ENCODE results near the gene HOXB5. TPM values are rescaled to one million over a fixed set of nuclear protein-coding genes. Genes with fewer than 3 reads are reported as not detected.

Gene HOXB5
- polyA plus RNA-seq, 1 donor: 0.48 TPM

- DNase-seq: no peak
Measured at GRCh38 chr17:48628649-48629410, 35.3 kb upstream of the HOXB5 start.

DNA sequence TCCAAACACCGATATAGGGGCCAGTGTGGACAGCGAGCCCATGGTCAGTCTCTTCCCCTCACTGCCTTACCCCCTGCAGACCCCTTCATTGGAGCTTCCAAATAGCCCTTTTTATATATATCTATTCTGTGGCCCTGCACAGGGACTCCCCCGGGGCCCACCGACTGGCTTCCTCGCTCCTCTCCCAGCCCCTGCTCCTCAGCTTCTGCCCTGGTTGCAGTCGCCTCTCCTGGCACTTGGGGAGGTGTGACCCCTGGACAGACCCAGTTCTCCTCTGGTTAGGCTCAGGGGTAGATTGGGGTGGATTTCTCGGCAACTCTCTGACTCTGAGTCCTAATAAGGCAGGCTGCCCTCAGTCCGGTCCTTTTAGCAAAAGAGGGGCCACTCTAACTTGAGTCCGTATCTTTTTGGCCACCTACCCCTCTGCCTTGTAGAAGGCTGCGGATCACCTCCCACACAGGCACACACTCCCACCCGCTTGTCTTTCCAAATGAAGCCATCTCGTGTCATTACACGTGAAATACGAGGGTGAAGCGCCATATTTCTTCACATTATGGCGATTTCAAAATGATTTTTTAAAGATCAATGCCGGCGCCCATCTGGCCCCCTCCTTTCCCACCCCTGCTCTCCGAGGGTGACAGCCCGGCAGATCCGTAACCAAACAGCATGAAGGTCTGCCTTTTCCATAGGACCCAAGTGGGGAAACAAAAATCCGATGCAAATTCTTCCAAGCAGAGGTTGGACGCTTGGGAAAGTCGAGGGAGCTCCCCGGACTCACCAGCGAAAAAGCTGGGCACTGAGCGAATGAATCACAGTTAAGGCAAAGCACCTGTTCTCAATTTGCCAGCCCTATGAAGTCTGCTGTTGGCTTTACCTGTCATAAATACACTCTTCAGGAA lies 34.3 kb upstream of the HOXB5 start:
- DNase-seq: no peak

DNA sequence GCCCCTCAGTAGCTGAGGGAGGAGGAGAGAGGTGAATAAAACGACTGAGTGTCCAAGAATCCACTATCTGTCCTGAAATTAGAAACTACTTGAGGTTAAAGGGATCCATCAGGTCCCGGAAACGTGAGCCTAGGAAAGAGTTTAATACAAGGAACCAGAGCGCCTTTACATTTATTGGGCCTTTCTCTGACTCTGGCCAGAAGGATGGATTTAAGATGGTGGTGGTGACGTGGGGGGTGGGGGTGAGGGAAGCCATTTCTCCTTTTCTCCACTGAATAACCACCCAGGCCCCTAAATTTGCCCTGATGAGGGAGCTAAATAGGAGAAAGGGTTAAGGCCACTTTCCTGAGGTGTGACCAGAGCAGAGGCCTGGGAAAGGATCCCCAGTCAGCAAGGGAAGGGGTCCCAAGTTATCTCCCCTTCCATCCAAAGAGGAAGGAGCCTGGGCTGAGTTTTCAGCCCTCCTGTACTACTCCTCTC lies 33.6 kb upstream of the HOXB5 start:
- DNase-seq: no peak

GRCh38 chr17:48626245-48627117 lies 32.9 kb upstream of the HOXB5 start, which contains the start of gene HOXB9:
Gene HOXB9, minus strand, starts transcription at chr17:48626358. Its CDS starts 89 bp downstream, at chr17:48626269.
- no peak for DNase-seq

DNA sequence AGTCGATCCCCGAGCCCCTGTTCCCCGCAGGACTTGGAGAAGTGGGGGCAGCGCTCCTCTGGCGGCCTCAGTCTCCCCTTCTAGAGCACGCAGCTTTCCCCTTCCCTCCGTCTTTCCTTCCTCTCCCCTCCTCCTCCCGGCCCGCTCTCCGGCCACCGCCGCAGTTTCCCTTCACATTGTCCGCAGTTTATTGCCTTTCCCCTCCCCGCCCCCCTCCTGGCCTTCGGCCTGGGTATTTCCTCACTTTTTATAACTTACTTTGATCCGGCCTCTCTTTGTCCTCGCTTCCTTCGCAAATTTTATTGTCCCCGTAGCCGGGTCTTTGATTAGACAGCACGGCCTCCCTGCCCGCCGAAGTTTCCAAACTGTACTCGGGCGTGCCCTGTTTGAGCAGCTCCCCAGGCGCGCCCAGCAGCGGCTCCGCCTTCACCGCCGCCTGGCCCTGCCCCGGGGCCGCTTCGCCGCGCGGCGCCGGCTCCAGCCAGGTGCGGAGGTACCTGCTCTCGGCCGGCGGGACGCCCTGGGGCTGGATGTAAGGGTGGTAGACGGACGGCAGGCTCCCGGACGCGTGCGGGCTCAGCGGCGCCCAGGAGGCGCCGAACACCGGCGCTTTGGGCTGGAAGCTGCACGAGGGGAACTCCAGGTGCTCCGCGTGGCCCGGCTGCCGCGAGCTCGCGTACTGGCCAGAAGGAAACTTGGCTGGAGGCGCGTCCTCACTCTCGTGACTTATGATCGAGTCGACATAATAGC lies 32.1 kb upstream of the HOXB5 start:
- DNase-seq: no peak

DNA sequence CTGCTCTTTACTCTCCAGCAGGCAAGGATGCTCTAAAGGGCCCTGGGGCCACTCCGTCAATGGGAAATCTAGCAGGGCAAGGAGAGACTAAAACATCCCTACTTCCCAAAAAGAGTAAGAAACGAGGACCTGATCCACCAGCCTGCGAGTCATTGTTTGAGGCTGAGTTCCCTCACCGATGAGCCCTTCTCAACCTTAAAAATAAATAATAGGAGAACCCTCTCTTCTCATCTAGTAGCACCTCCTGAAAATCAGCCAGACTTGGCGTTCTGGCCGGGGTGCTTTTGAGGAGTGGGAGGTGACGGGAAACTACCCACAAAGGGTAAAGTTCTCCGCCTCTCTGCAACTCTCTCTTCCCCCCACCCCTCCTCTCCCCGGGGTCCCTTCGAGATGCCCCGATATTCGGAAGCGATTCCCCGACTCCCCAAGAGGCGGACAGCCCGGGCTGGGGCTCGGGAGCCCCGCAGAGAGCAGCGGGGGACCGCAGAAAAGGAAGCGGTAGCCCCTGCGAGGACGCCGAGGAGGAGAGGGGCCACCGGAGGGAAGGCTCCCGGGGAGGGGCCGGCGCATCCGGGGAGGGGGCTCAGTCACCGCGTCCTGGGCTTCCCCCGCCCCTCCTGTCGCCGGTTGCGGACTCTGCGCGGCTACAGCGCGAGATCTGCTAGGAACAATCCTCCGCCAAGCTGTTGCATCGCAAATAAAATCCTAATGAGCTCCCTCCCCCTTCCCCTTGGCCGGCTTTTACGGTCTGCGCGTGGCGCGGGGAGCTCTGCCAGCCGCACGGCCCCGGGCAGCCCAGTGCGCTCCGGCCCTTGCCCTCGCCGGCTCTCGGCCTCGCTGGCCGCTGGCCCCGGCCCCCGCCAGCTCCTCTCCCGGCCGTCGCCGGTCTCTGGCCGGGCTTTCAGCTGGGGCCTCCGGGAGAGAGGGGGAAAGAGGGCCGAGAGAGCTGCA lies 31.2 kb upstream of the HOXB5 start:
- DNase-seq: no peak

GRCh38 chr17:48624118-48624517 lies 30.5 kb upstream of the HOXB5 start:
- no peak for DNase-seq

- DNase-seq: no peak
Measured at GRCh38 chr17:48623583-48623982, 30.0 kb upstream of the HOXB5 start.

DNA sequence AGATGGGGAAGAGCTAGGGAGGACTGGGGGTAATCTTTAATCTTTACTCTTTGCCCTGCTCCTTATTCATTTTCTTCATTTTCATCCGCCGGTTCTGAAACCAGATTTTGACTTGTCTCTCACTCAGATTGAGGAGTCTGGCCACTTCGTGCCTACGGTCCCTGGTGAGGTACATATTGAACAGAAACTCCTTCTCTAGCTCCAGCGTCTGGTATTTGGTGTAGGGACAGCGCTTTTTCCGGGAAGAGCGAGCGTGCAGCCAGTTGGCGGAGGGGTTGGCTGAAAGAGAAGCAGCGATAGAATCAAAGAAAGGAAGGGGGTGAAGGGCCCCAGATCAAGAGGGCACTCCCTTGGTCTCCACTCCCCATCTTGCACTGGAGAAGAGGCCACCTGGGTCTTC lies 29.3 kb upstream of the HOXB5 start:
- DNase-seq: no peak

GRCh38 chr17:48621410-48622392 lies 28.1 kb upstream of the HOXB5 start:
- DNase-seq: no peak

DNA sequence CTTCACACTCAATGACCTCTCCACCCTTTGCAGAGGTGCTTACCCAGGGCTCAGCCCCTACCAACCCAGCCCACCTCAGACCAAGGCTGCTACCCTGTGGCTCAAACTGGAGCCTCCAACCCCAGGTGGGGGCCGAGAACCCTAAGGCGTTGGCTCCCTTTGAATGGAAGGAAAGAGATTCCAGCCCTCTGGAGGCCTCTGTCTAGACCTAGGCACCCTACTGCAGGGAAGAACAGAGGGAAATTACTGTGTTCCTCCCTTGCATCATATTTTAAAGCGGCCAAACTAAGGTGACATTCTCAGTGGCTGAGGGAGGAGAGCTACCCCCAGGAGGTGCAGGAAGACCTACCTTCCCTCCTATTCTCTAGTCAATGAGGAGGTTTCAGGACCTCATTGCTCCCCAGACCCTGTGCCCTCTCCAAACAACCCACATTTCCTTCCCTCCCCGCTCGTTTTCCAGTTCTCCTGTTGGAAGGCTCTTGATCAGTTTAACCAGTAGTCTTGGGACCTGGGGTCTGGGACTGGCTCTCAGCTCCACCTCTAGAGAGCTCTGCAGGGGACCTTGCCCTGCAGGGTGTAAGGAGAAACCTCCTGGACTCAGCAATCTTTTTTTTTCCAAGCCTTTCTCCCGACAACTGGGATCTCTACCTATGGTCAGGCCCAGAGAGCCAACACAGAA lies 27.0 kb upstream of the HOXB5 start:
- DNase-seq: no peak

DNA sequence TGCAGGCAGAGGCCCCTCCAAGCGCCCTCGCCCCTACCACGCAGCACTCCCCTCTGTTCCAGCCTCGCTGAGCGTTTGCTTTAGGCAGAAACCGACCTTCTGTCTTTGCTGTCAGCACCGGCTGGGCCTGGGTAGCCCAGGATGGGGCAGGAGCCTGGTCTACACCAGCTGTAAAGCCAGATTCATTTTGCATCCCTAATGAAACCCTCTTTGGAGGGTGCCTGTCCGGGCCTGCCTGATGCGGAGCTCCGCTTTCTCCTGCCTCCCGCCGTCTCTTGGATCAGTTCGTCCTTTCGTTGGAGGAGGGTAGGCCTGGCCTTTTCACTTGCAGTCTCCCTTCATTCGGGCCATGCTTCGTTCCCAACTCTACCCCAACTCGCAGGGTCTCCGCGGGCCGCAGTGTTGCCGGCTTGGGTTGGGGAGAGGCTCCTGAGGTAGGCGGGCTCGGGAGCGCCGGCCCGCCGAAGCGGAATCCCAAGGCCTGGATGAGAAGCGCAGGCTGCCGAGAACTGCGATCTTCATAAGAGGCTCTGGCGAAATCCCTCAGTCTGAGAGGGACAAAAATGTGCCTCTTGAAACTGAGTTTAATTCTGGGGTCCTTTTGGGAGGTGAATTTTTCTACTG lies 26.4 kb upstream of the HOXB5 start:
- DNase-seq: no peak

- peak; percentile 88 for DNase-seq
Measured at GRCh38 chr17:48618256-48618896, 24.8 kb upstream of the HOXB5 start.

GRCh38 chr17:48617471-48618255 lies 24.1 kb upstream of the HOXB5 start:
- DNase-seq: no peak

- DNase-seq: no peak
Measured at GRCh38 chr17:48616717-48617470, 23.3 kb upstream of the HOXB5 start.

All from hindlimb muscle (tissue), 1 donor.